ENCODE measurements around the gene KCNQ1OT1.

Gene KCNQ1OT1

DNA sequence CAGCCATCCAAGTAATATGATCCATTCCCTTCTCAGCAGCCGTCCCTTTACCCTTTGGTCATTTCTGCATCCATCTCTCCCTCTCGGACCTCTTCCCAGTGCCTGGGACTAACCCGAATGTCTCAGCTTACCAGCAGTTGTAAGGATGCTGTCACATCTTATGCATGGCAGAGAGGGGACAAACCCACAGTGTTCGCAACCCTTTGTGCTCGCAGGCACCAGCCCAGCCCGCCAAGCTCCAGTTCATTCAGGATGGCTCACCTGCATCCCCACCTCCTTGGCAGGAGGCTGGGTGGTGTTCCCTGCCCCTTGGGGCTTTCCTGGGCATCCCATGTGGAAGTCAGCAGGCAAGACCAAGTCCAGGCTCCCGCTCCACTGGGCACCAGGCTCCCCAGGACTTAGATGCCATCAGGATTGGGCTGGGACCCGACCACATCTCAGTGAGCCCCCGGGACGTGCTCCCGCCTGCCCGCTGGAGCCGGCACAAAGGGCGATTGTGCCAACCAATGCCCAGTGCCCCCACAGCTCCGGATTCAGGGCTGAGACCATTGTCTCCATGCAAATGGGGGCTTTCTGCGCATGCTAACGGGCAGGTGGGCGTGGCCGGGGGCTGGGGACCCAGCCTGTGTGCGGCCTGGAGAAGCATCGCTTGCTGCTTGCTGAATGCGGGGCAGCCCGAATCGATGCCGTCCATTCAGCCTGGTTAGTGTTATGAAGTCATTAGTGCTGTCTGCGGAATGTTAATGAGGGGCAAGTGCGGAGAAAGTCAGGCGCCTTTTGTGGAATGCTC lies 108.6 kb downstream of the KCNQ1OT1 start:
- no peak for DNase-seq

DNA sequence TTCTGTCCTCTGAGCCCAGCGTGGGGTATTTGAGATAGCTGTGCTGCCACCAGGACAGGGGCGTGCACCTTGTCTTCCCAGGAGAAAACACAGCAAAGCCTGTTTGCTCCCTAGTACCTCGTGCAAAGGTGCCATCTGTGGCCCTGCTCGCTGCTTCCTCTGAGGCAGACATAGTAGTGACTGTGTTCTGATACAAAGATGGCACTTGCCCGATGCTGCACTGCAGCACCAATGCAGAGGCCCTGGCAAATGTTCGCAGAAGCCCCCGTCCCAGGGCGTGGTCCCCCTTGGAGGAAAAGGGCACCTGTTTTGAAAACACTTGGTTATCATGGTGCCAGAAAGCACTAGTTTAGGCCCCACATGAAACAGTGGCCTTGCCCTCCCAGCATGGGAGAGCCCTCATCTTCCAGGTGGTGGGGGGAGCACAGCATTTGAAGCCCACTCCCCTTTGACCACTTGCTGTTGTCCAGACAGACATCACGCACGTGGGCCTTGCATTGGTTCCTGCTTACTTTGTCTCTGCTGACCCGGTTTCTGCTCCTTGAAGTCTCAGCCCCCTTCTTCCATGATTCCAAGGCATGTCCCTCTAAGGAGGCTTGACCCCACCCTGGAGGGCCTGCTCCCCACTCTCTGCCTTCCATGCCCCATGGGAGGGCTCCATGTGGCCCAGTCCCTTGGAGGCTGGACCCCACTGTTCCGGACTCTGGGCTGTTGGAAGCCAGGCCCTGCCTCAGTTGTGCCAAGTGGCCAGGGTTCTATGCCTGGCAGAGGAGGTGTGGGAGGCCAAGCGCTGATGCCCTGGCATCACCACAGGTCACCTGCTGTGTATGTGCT lies 109.4 kb downstream of the KCNQ1OT1 start:
- DNase-seq = no peak

DNA sequence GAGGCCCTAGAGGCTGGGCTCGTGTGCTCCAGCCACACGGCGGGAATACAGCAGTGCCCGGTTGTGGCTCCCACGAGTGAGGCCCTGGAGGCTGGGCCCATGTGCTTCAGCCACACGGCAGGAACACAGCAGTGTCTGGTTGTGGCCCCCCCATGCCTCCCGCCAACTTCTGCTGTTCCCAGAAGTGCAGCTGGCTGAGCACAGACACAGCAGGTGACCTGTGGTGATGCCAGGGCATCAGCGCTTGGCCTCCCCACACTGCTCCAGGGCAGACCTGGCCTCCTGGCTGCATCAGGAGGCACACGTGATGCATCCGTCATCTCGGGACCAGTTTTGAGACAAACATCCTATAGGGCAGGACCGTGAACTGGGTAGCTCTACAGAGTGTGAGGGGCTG lies 110.3 kb downstream of the KCNQ1OT1 start:
- no peak for DNase-seq

DNA sequence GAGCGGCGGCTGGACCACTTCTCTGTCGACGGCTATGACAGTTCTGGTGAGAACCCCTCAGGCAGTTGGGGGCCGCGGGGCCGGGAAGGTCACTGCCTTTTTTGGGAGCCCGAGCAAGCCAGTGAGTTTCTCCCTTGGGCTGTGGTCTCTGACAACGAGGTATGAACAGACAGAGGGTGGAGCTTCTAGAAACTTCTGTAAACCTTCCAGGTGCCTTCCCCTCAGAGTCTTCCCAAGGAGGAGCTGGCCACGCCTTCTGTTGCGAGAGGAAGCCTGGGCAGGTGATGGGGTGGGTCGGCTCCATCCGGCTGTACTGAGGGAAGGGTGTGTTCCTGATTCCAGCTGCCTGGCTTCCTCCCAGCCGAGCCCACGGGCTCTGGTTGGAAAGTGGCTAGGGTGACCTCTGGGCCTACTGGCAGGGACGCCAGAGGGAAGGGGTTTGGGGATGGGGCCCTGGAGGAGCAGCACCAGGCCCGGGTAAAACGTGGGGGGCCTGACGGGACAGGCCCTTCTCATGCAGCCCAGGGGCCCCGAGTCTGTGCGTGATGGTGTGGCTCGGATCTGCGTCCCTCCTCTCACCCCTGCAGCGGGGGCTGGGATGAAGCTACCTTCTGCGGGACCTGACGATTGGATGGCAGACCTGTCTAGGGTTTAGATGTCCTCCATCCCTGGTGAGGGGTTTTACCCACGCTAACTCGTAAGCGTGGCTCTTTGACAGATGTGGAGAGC lies 110.8 kb downstream of the KCNQ1OT1 start:
- no peak for DNase-seq

DNA sequence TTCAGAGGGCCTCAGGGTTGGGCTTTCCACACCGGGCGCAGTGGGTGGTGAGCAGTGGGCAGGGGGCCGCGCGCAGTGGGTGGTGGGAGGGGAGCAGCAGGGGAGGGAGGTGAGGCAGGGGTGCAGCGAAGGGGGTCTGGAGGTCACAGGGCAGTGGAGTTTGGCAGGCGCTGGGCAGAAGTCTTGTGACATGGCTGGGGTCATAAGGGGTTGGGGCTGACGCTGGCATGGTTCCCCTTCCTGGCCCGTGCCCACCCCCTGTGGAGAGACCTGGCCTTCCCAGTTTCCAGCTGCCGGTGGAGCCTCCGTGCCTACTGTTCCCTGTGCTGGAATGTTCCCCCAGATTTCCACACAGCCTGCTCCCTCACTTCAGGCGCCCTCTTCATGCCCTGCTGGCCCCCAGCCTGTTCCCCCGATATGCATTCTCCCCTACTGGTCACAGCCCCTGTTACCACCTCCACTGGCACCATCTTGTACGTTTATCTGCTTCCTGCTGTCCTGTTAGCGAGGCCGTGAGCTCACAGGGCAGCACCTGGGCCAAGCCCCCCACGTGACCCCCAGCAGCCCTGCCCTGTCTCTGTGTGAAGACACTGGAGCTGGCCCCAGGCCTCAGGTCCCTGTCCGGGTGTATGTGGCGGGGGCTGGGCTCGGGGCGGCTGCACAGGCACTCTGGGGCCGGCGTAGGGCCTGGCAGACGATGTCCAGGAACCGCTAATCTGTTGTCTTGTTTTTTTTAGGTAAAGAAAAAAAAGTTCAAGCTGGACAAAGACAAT lies 111.6 kb downstream of the KCNQ1OT1 start:
- DNase-seq = no peak

DNA sequence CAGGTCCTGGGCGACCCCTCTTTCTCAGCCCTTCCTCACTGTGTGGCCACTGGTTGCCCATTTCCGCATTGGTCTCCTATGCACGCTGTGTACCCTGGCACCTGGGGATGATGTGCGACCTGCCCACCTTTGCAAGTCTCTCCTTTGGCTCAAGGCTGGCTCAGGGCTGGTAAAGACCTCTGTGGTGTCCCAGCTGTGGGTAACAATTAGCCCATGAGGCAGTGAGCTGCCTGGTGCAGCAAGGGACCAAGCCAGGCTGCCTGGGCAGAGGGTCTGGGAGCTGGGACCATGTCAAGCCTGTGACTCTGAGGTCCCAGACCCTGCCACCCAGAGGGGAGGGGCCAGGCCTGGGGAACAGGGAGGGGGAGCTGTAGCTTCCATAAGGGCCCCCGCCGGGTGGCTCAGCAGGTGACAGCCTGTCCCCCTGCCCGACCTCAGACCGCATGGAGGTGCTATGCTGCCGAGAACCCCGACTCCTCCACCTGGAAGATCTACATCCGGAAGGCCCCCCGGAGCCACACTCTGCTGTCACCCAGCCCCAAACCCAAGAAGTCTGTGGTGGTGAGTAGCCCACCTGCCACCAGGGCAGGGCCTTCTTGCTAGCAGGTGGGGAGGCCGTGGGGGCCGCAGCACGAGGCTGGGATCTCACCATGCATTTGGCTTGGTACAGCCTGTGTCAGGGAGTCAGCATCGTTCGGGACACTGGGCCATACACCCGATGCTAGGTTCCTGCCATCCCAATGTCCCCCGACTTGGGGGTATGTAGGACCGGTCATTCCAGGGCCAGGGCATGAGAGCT lies 112.5 kb downstream of the KCNQ1OT1 start:
- DNase-seq = no peak

DNA sequence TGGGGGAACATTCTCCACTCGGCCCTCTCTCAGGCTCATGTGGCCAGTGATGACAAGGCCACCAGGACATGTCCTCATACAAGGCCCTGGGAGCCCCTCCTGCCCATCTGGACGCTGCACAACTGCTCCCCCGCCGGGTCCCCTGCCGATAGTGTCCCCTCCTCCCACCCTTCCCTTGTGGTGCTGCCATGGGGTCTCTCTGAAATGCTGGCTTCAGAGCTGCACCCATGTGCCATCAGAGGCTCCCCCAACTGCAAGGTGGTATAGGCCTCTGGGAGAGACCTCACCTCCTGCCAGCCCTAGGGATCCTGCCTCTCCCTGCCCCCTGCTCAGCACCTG lies 113.0 kb downstream of the KCNQ1OT1 start:
- no peak for DNase-seq

DNA sequence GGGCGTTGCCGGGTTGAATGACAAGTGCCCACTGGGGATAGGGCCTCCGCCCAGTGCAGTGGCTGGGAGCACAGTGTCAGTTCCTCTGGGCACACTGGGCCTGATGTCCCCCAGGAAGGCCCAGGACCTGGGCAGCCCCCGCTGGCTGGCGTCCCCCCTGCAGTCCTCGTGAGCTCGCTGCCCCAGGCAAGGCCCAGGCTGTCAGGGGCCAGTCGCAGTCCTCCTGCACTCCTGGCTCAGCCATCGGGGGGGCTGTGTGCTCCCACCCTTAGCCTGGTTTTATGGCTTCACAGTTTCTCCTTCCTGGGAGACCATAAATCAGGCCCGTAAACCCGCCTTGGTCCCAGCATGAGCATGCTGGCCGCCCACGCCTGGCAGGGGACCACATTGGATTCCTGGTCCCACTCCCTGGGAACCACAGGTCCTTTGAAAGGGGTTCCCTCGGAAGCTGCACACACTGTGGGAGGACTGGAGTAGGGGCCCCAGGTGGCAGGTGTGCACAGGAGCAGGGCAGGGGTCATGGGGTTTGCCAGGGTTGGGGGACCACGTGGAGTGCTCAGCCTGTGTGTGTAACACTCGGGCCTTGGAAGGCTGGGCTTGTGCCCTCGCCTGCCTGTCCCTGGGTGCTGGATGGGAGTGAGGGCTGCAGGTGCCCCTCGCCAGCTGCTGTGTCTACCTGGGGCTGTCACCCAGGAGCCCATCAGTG lies 113.6 kb downstream of the KCNQ1OT1 start:
- DNase-seq = no peak

DNA sequence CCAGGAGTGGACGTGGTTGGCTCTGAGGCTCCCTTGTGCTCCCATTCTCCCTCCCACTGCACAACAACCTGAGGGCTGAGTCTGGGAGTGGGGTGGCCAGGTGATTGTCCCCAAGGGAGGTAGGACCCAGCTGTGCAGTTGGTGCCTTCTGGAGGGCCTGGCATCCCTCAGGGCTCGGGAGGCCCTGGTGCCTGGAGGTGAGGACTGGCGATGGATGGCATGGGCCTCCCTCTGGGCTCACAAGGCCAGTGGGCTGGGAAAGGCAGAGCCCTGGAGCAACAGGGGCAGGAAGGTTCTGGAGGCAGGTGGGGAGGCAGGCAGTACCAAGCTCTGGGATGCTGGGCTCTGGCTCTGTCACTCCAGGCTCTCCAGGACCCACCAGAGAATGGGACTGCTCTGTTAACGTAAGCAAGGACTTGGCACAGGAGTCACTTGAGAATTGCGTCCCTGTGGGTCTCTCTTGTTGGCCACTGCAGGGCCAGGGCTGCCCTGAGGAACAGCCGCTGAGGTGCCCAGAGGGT lies 114.2 kb downstream of the KCNQ1OT1 start:
- DNase-seq = no peak

DNA sequence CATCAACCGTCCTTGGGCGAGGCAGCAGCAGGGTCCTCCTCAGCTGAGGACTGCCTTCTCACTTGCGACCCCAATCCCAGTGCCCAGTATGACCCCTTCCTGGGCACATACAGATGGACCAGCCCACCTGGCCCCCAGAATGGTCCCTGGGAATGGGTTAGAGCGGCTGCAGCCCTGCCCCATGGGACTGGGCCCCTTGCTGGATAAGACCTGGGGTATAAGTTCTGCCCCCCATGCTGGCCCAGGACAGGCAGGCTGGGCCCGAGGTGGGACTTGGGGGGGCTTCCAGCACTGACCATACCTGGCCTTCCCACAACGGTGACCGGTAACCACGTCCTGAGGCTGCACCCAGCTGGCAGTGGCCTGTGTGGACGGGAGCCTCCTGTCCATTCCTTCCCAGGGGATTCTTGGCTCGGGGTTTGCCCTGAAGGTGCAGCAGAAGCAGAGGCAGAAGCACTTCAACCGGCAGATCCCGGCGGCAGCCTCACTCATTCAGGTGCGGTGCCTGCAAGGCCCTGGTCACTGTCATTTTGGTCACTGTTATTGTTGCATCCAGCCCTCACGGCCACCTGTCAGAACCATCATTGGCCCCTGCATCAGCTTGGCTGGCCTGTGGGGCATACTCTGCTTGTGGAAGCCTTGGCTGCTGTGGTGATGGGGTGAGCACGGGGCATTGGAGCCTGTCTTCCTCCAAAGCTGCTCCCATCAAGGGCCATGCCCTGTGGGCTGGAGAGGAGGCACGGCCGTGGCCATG lies 114.8 kb downstream of the KCNQ1OT1 start:
- DNase-seq = no peak

DNA sequence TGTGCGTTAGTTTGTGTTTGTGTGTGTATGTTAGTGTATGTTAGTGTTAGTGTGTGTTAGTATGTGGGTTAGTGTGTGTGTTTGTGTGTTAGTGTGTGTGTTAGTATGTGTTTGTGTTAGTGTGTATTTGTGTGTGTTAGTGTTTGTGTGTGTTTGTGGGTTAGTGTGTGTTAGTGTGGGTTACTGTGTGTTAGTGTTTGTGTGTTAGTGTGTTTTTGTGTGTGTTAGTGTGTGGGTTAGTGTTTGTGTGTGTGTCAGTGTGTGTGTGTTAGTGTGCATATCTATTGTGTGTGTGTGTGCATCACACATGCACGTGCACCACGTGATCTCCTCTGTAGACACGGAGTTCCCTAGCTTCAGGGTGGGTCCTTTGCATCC lies 115.4 kb downstream of the KCNQ1OT1 start:
- no peak for DNase-seq

DNA sequence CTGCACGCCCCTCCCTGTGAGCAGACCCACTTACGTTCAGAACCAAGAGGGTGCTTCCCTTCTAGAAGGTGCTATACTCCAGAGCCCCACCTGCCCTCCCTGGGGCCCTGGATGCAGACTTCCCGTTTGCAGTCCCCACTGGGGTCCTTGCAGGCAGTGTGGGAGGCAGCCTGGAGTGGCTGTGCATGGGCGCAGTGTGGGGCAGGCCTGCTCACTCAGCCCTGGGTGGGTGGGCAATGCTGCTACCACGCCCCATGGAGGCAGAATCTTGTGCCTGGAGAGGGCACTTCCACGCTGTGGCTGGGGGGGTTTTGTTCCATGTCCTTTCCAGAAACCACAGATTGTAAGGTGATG lies 116.2 kb downstream of the KCNQ1OT1 start:
- DNase-seq = no peak

DNA sequence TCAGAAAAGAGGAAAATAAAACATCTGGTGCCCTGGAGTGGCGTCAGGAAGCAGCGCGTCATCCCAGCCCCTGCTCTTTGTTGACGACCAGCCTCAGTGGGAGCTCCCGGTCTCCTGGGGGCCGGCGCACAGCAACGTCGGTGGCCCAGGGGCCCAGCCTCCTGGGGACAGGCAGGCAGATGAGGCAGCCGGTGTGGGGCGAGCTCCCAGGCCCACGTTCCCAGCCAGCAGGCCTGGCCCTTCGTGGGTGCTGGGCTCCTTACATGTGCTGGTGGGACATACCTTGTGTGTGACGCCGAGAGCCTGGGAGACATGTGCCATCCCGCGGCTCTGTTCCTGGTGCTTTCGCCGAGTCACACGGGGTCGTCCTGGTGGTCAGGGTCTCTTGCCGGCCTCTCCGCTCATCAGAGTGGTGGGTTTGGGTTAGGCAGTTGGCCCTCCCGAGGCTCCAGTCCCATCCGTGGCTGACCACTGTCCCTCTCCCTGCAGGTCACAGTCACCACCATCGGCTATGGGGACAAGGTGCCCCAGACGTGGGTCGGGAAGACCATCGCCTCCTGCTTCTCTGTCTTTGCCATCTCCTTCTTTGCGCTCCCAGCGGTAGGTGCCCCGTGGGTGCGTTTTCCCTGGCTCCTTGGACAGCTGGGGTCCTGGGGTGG lies 116.7 kb downstream of the KCNQ1OT1 start:
- no peak for DNase-seq

DNA sequence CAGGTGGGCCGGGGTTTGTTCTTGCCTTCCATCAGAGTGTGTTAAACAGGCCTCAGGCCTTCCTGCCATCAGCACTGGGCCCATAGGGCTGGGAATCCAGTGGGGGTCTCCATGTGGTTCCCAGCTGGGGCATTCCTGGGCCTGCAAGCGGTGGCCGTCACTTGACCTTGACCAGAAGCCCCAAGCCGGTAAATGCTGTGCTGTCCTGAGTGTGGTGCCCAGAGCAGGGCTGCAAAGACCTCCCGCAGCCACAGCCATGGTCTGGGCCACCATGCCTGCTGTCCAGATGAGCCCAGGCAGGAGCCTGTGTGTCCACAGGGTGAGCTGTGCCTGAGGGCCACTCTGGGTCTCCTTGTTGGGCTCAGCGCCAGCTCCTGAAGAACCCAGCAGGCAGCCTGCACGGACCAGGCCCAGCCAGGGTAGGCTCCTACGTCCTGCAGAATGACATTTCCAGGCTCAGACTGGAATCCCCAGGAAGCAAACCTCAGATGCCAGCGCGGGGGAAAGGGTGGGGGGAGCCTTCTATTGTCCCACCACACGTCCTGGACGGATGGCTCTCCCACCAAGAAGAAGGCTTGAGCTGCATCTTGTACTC lies 117.3 kb downstream of the KCNQ1OT1 start:
- DNase-seq = no peak

DNA sequence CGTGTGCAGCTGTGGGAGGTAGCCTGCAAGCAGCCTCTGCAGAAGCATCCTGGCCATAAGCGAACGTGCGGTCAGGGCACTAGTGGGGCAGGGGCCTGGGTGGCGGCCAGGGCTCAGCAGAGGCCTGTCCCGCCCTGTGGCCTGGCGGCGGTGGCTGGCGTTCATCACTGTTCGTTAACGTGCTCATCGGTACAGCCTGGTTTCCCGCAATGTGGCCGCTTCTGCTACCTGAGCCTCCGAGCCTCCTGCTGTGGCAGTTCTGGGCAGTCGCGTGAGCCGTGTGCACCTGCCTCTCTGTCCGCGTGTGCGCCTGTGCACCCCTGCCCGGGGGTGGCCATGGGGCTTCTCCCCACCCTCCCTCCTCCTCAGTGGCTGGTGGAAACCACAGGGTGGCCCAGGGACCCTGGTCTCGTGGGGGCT lies 117.9 kb downstream of the KCNQ1OT1 start:
- no peak for DNase-seq

DNA sequence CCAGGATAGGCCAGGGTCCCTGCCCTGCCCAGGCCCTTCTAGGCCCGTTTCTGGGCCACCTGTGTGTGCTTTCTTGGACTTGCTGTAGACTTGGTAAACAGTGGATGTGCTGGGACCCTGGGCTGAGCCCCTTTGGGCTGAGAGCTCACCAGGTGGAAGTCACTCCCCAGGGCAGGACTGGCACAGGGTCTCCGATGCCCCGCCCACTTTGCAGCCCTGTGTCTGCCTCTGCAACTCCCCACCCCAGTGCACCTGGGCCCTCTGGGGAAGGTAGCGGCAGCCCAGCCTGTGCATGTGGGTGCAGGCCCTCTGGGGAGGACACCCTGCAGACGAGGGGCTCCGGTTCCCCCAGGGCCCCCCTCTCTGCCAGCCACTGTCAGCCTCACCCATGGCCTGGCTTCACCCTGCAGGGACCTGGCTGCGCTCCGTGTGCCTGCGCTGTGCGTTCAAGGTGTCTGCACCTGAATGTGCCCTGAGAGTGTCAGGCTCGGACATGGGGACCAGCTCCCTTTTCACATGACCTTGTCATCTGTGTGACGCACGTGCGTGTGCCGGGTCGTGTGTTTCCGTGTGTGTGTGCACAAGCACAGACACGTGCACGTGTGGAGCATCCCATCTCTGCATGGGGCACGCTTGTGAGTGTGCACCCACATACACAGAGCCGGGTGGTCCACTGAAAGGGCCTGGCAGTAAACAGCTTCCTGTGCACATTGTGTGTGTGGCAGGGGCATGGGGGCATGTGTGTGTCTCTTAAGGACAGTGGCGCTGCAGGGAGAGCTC lies 118.5 kb downstream of the KCNQ1OT1 start:
- no peak for DNase-seq

DNA sequence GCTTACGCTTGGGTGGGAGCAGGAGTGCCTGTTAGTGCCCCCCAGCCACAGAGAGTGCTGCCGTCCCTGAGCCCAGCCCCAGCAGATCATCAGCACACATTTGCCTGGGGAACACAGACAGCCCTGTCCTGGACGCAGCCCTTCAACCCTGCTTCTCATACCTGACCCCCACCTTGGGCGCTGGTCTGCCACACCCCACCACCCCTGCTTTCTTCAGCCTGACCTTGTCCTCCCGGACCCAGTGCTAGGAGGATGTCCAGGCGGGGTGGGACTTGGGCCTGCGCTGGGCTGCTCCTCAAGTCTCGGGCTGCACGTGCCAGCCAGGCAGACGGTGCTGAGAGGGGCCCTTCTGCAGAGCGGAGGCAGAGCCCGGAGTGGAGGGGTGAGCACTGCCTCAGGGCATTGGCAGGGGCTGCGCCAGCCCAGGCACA lies 119.2 kb downstream of the KCNQ1OT1 start:
- DNase-seq = no peak

DNA sequence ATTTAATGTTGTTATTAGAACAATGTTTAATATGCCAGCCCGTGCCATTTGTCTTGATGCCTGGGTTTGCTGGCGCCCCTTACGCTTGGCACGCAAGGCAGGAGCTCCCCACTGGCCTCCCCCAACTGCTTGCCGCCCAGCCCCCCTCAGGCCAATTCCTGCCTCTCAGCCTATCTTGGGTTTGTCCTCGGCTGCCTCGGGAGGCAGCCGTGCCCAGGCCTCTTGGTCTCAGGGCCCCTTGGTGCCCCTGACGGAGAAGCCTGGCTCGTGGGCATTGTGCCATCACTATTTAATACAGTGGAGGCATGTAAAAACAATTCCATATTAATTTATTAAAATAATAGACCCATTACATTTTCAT lies 119.8 kb downstream of the KCNQ1OT1 start:
- DNase-seq = no peak
